Mucosa of descending colon (tissue), 3 donors: Measurements from ENCODE around the gene CRISPLD2. TPM values are rescaled to one million over a fixed set of nuclear protein-coding genes. Genes with fewer than 3 reads are reported as not detected.

Experiments
- ATAC-seq: fragments of 200-7000 bp; cut with Tn5 transposase; one replicate; pipeline ENCODE4 v1.9.1; 2020; ENCODE audit warnings: mild to moderate bottlenecking, moderate library complexity
- DNase-seq, 3 donors: peaks; one replicate each; pipeline ENCODE4 v3.0.0-alpha.2; 2020
- H3K36me3 ChIP-seq: fragments of 200-600 bp; one replicate; pipeline ENCODE4 v1.8.0; 2021; ENCODE audit warnings: low read depth, mild to moderate bottlenecking
- H3K4me1 ChIP-seq: fragments of 200-600 bp; one replicate; pipeline ENCODE4 v1.8.0; 2021; ENCODE audit warnings: low read depth, mild to moderate bottlenecking
- H3K4me3 ChIP-seq: fragments of 200-600 bp; one replicate; pipeline ENCODE4 v1.8.0; 2021; ENCODE audit warnings: mild to moderate bottlenecking
- H3K9me3 ChIP-seq: fragments of 200-600 bp; one replicate; pipeline ENCODE4 v1.8.0; 2021; ENCODE audit warnings: mild to moderate bottlenecking
- CTCF ChIP-seq: fragments of 200-600 bp; IDR thresholded peaks from one replicate; pipeline ENCODE4 v1.8.0; 2022; ENCODE audit warnings: antibody characterized with exemption, mild to moderate bottlenecking
- intact Hi-C, 2 donors: fragments of 100-400 bp; cut with DNase I in 1 of 2; cut with micrococcal nuclease in 1 of 2; formaldehyde crosslinking; loops; one replicate each; pipeline versions ENCODE4 v1.11.0 to v1.11.1; 2022; cut with DNase I, micrococcal nuclease
- total RNA-seq, 3 donors: library from RNA; stranded (reverse); fragmentation: NEBNext Ultra II Directional in 2 of 3; extraction: Animal tissue kit (Norgen Biotek cat#: 25700) in 2 of 3; gene quantifications; one replicate each; pipeline versions ENCODE4 v1.2.1 to v1.2.4, GENCODE V29; 2021 to 2023
- donor health status: DM: no; HTN: no; CAD: no; lungs with moderate emphysema.
- donor health status: DM: no; HTN: no; CAD: no.
- donor health status: DM: no; HTN: yes; CAD: no.

The CRISPLD2 gene
- total RNA-seq, 3 donors from 2014 or later, result 10.5 to 114 (median 38.7) TPM

- Histone ChIP-seq H3K36me3 (no peaks in the 10 kb centered on the region), H3K4me3 (no peak overlapping the region), H3K9me3 (no peaks in the 10 kb centered on the region), H3K4me1 (peaks cover 10% of the 10 kb centered on the region)
- ATAC-seq, result peak; percentile 80
- no peak for TF ChIP-seq CTCF
- intact Hi-C loops, result no loop called here
- DNase-seq, result peak in 1 of 3 donors; percentile 76
Observed at GRCh38 chr16:84947022-84947421, 127.2 kb downstream of the CRISPLD2 start.

DNA sequence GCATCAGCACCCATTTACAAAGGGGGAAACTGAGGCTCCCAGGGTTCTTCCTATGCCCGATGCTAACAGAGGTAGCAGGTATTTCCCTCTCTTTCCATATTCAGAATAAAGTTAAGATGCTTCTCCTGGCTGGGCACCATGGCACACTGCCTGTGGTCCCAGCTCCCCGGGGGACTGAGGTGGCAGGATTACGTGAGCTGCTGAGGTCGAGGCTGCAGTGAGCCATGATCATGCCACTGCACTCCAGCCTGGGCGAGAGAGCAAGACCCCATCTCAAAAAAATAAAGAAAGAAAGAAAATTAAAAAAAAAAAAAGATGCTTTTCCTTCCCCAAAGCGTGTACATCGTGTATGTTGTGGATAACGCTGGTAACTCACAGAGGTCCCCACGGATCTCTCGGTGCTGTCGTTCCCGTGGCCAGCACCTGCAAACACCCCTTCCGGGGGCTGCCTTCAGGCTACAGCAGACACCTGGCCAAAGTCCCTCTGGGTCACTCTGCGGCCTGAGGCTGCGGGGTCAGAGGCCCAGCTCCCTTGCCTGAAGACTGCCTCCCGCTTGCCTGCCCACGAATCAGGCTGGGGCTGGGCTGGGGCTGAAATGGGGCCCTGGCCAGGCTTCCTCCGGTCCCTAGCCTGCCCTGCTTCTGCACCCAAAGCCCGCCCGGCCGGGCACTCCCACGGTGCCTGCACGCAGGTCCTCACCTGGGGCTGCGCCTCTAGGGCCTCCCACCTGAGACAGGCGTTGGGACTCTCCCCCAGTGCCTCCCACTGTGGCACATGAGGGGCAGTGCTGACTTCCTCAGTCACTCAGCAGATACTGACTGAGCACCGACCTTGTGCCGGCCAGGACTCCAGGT lies 128.4 kb downstream of the CRISPLD2 start:
- ATAC-seq (no peak), DNase-seq (no peak)
- H3K4me3 ChIP-seq, result no peak overlapping the region
- intact Hi-C loops, result no loop called here
- no peaks in the 10 kb centered on the region for H3K36me3 ChIP-seq
- no peaks in the 10 kb centered on the region for H3K9me3 ChIP-seq
- peaks cover 12% of the 10 kb centered on the region for H3K4me1 ChIP-seq
- no peak for TF ChIP-seq CTCF

DNA sequence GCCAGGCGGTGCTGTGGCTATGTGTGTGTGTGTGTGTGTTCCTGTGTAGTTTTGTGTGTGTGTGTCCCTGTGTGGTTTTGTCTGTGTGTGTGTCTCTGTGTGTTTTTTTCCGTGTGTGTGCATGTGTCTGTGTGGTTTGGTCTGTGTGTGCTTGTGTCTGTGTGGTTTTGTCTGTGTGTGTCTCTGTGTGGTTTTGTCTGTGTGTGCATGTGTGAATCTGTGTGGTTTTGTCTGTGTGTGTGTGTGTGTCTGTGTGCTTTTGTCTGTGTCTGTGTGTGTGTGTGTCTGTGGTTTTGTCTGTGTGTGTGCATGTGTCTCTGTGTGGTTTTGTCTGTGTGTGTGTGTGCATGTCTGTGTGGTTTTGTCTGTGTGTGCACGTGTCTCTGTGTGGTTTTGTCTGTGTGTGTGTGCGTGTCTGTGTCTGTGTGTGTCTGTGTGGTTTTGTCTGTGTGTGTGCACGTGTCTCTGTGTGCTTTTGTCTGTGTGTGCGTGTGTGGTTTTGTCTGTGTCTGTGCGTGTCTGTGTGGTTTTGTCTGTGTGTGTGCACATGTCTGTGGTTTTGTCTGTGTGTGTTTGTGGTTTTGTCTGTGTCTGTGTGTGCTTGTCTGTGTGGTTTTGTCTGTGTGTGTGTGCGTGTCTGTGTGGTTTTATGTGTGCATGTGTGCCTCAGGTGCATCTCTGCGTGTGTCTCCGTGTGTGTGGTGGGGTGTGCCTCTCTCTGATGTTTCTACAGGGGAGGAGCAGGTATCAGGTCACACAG lies 129.2 kb downstream of the CRISPLD2 start:
- TF ChIP-seq CTCF, result no peak
- no peaks in the 10 kb centered on the region for H3K36me3 ChIP-seq
- no peak overlapping the region for H3K4me3 ChIP-seq
- peaks cover 12% of the 10 kb centered on the region for H3K4me1 ChIP-seq
- intact Hi-C loops, result no loop called here
- DNase-seq (no peak), ATAC-seq (no peak)
- H3K9me3 ChIP-seq, result no peaks in the 10 kb centered on the region

GRCh38 chr16:84949772-84950436 lies 130.1 kb downstream of the CRISPLD2 start:
- peaks cover 12% of the 10 kb centered on the region for H3K4me1 ChIP-seq
- no peak for TF ChIP-seq CTCF
- ATAC-seq (no peak), DNase-seq (no peak)
- no peak overlapping the region for H3K4me3 ChIP-seq
- intact Hi-C loops, result loop anchor here in 1 of 2 donors (5.0 kb wide), 1 partner anchor 198 kb away; no protein-coding TSS in a partner anchor
- no peaks in the 10 kb centered on the region for H3K9me3 ChIP-seq
- no peaks in the 10 kb centered on the region for H3K36me3 ChIP-seq

- ATAC-seq, result peak; percentile 9
- DNase-seq, result no peak
- Histone ChIP-seq H3K9me3 (no peaks in the 10 kb centered on the region), H3K4me1 (peaks cover 12% of the 10 kb centered on the region), H3K36me3 (no peaks in the 10 kb centered on the region), H3K4me3 (no peak overlapping the region)
- TF ChIP-seq CTCF, result no peak
- intact Hi-C loops, result loop anchor here in 1 of 2 donors (5.0 kb wide), 1 partner anchor 199 kb away; no protein-coding TSS in a partner anchor
Observed at GRCh38 chr16:84950906-84951305, 131.1 kb downstream of the CRISPLD2 start.
